HG02973 (cell line): ENCODE results near the gene DMRT1.
"Not testable (repeated sequence)": the region's sequence is repeated elsewhere in the genome, so short reads cannot be mapped to it uniquely, and the experiment has no call there.

ENCODE experiments used
- ATAC-seq: cut with Tn5 transposase; IDR thresholded peaks from one replicate; pipeline ENCODE4 v1.9.1; 2021; ENCODE audit warnings: moderate library complexity; ENCODE audit not compliant: unreplicated experiment

DMRT1 gene

GRCh38 chr9:995781-996180 is 154.3 kb downstream of the DMRT1 start:
- ATAC-seq = no peak

- ATAC-seq = not testable (repeated sequence)
Measured at GRCh38 chr9:998299-999110, 157.0 kb downstream of the DMRT1 start.

- ATAC-seq = no peak
Measured at GRCh38 chr9:1001838-1002237, 160.3 kb downstream of the DMRT1 start.

- ATAC-seq = no peak
Measured at GRCh38 chr9:1002678-1003077, 161.2 kb downstream of the DMRT1 start.

- no peak for ATAC-seq
Measured at GRCh38 chr9:1005043-1005667, 163.7 kb downstream of the DMRT1 start.

- ATAC-seq = no peak
Measured at GRCh38 chr9:1007312-1007711, 165.8 kb downstream of the DMRT1 start.

- ATAC-seq = no peak
Measured at GRCh38 chr9:1008216-1008615, 166.7 kb downstream of the DMRT1 start.

GRCh38 chr9:1009101-1009707 is 167.7 kb downstream of the DMRT1 start:
- ATAC-seq = peak; percentile 97

GRCh38 chr9:1013021-1013420 is 171.5 kb downstream of the DMRT1 start:
- ATAC-seq = no peak

- ATAC-seq = no peak
Measured at GRCh38 chr9:1014225-1014624, 172.7 kb downstream of the DMRT1 start.

GRCh38 chr9:1014640-1015039 is 173.1 kb downstream of the DMRT1 start:
- no peak for ATAC-seq

GRCh38 chr9:1018121-1018520 is 176.6 kb downstream of the DMRT1 start:
- ATAC-seq = no peak
